Panc1 (cell line): ENCODE results near the gene PMPCA. TPM values are rescaled to one million over a fixed set of nuclear protein-coding genes. Genes with fewer than 3 reads are reported as not detected.
A peak's percentile ranks its signal among the peaks of the same experiment; 100 is the strongest.

Source experiments
- ATAC-seq: fragments of 200-7000 bp; cut with Tn5 transposase; 2 replicates; pipeline ENCODE4 v1.9.1; 2020; ENCODE audit warnings: mild to moderate bottlenecking, moderate library complexity
- BruUV-seq: library from RNA; stranded (reverse); fragments of 400-500 nt; replicated peaks from 2 replicates; lab custom pipeline; 2021; lab: Mats Ljungman, UMichigan
- CTCF ChIA-PET: fragments of 300-600 bp; sonication (Branson Sonifier 250); formaldehyde crosslinking; loops from one replicate; lab custom pipeline; 2022; ENCODE audit warnings: antibody characterized with exemption; lab: Charles Lee
- POLR2A ChIA-PET: fragments of 300-600 bp; sonication (Branson Sonifier 250); formaldehyde crosslinking; loops from one replicate; lab custom pipeline; 2022; ENCODE audit warnings: antibody characterized with exemption; lab: Charles Lee
- DNase-seq: peaks from one replicate; pipeline ENCODE4 v3.0.0-alpha.2; 2010; ENCODE audit warnings: low read depth, low spot score
- H3K27ac ChIP-seq: 2 replicates; pipeline ENCODE4 v1.5.1; 2011; ENCODE audit warnings: mild to moderate bottlenecking, low read length, inconsistent platforms
- H3K27me3 ChIP-seq: fragments of 200-500 bp; sonication (Bioruptor generic); 2 replicates; pipeline ENCODE4 v1.6.0; 2014; ENCODE audit warnings: low read length, inconsistent platforms; ENCODE audit not compliant: control insufficient read depth, insufficient read depth
- H3K36me3 ChIP-seq: fragments of 200-500 bp; sonication (Bioruptor generic); 2 replicates; pipeline ENCODE4 v1.5.1; 2014; ENCODE audit warnings: inconsistent platforms, mild to moderate bottlenecking, low read length, moderate library complexity; ENCODE audit not compliant: control insufficient read depth, insufficient read depth
- H3K4me1 ChIP-seq: 2 replicates; pipeline ENCODE4 v1.5.1; 2011; ENCODE audit warnings: inconsistent platforms, mild to moderate bottlenecking, low read length, moderate library complexity; ENCODE audit not compliant: control insufficient read depth, insufficient read depth
- H3K4me3 ChIP-seq, 2 experiments: 2 replicates each; pipeline ENCODE4 v1.5.1; 2011 to 2012; ENCODE audit warnings: low read depth in 2 of 2, low read length in 2 of 2, mild to moderate bottlenecking in 2 of 2, inconsistent platforms in 1 of 2, moderate library complexity in 1 of 2
- H3K9me3 ChIP-seq: fragments of 200-500 bp; sonication (Bioruptor generic); 2 replicates; pipeline ENCODE4 v1.5.1; 2014; ENCODE audit warnings: low read depth, mild to moderate bottlenecking, inconsistent platforms, low read length, moderate library complexity; ENCODE audit not compliant: control insufficient read depth, insufficient read depth
- CTCF ChIP-seq: fragments of 450-650 bp; IDR thresholded peaks from 2 replicates; pipeline ENCODE4 v1.5.1; 2017; ENCODE audit warnings: mild to moderate bottlenecking
- POLR2AphosphoS5 ChIP-seq: IDR thresholded peaks from 2 replicates; pipeline ENCODE4 v1.6.1; 2012; ENCODE audit warnings: mild to moderate bottlenecking, low read depth, low read length, moderate library complexity
- REST ChIP-seq, 2 experiments: IDR thresholded peaks; 2 replicates each; pipeline ENCODE4 v1.6.1; 2011 to 2012; ENCODE audit warnings: low read depth in 2 of 2, control low read depth in 1 of 2, low read length in 1 of 2, mild to moderate bottlenecking in 1 of 2, moderate library complexity in 1 of 2; ENCODE audit not compliant: insufficient read depth in 1 of 2
- SIN3A ChIP-seq: IDR thresholded peaks from 2 replicates; pipeline ENCODE4 v1.6.1; 2012; ENCODE audit warnings: low read depth, mild to moderate bottlenecking, low read length, moderate library complexity, borderline replicate concordance; ENCODE audit not compliant: insufficient read depth
- TCF7L2 ChIP-seq: IDR thresholded peaks from 2 replicates; pipeline ENCODE4 v1.6.1; 2011; ENCODE audit warnings: mild to moderate bottlenecking, low read depth, low read length, inconsistent platforms
- in situ Hi-C: cut with HindIII; loops from 2 replicates; pipeline ENCODE4 v1.10.0; 2016; ENCODE audit warnings: low sequenced_read_pairs, low pct_unique_long_range_greater_than_20kb
- intact Hi-C: fragments of 100-400 bp; cut with micrococcal nuclease; formaldehyde crosslinking; loops from one replicate; pipeline ENCODE4 v1.10.0; 2022; ENCODE audit not compliant: unreplicated experiment
- total RNA-seq: library from RNA; stranded (reverse); gene quantifications from one replicate; pipeline ENCODE4 v1.2.1, GENCODE V29; 2021; ENCODE audit not compliant: unreplicated experiment

Gene PMPCA
- total RNA-seq, 1 experiment from 2014 or later = 60.9 TPM

- no peaks in the 10 kb centered on the region for H3K4me1 ChIP-seq
- CTCF ChIA-PET = interaction anchor here (0.7 kb wide), 1 partner anchor 199 kb away, joined by 8 read pairs; no protein-coding TSS in a partner anchor
- no peaks in the 10 kb centered on the region for H3K27me3 ChIP-seq
- no peak for ATAC-seq
- intact Hi-C loops (no loop called here), in situ Hi-C loops (no loop called here)
- no peaks in the 10 kb centered on the region for H3K9me3 ChIP-seq
- DNase-seq = no peak
- H3K27ac ChIP-seq = no peak overlapping the region
- POLR2A ChIA-PET = no interaction called here
- TF ChIP-seq TCF7L2 (no peak), CTCF (no peak), SIN3A (no peak), POLR2AphosphoS5 (no peak), REST (IDR thresholded peaks at IDR 0.05; ENCODE audit: insufficient read depth in 1 of 2, low read depth in 2 of 2, low read length in 1 of 2) (no peak)
- peaks cover 6% of the 10 kb centered on the region; the same call in 1 of the 2 replicates for H3K36me3 ChIP-seq
- H3K4me3 ChIP-seq = no peak overlapping the region
- no TSS peak for BruUV-seq
Measured at GRCh38 chr9:136445799-136446198, 35.3 kb downstream of the PMPCA start.

- H3K4me3 ChIP-seq = no peak overlapping the region
- no peaks in the 10 kb centered on the region for H3K4me1 ChIP-seq
- intact Hi-C loops = no loop called here
- peaks cover 6% of the 10 kb centered on the region; the same call in 1 of the 2 replicates for H3K36me3 ChIP-seq
- in situ Hi-C loops = no loop called here
- no peak overlapping the region for H3K27ac ChIP-seq
- DNase-seq (no peak), ATAC-seq (peak; percentile 30; the same call in 1 of the 2 replicates)
- no TSS peak for BruUV-seq
- POLR2A ChIA-PET = no interaction called here
- TF ChIP-seq POLR2AphosphoS5 (no peak), CTCF (no peak), TCF7L2 (no peak), SIN3A (no peak), REST (IDR thresholded peaks at IDR 0.05; ENCODE audit: insufficient read depth in 1 of 2, low read depth in 2 of 2, low read length in 1 of 2) (no peak)
- no peaks in the 10 kb centered on the region for H3K9me3 ChIP-seq
- CTCF ChIA-PET = no interaction called here
- H3K27me3 ChIP-seq = no peaks in the 10 kb centered on the region
Measured at GRCh38 chr9:136447173-136447778, 36.8 kb downstream of the PMPCA start.
